Epithelial cell of proximal tubule (primary cell): Measurements from ENCODE around the gene BNIP2. TPM values are rescaled to one million over a fixed set of nuclear protein-coding genes. Genes with fewer than 3 reads are reported as not detected.

Experiments
- DNase-seq: peaks from one replicate; pipeline ENCODE4 v3.0.0-alpha.2; 2011; ENCODE audit warnings: low read depth
- H3K4me3 ChIP-seq: 2 replicates; pipeline ENCODE4 v1.5.1; 2011; ENCODE audit warnings: low read depth, mild to moderate bottlenecking, low read length
- total RNA-seq: library from RNA; depleted of rRNA; stranded (reverse); fragments of >200 nt; gene quantifications from 2 replicates; pipeline ENCODE4 v1.2.3, GENCODE V29; 2015
- TF ChIP-seq, protein P1 (sequence below): conservative IDR thresholded peaks from 2 replicates; pipeline ENCODE4 v1.5.1; 2012; ENCODE audit warnings: low read depth, mild to moderate bottlenecking, low read length

BNIP2 gene
- total RNA-seq, 1 donor from 2014 or later: 107 TPM

- H3K4me3 ChIP-seq: no peak overlapping the region
- no peak for DNase-seq
- TF ChIP-seq, protein P1, sequence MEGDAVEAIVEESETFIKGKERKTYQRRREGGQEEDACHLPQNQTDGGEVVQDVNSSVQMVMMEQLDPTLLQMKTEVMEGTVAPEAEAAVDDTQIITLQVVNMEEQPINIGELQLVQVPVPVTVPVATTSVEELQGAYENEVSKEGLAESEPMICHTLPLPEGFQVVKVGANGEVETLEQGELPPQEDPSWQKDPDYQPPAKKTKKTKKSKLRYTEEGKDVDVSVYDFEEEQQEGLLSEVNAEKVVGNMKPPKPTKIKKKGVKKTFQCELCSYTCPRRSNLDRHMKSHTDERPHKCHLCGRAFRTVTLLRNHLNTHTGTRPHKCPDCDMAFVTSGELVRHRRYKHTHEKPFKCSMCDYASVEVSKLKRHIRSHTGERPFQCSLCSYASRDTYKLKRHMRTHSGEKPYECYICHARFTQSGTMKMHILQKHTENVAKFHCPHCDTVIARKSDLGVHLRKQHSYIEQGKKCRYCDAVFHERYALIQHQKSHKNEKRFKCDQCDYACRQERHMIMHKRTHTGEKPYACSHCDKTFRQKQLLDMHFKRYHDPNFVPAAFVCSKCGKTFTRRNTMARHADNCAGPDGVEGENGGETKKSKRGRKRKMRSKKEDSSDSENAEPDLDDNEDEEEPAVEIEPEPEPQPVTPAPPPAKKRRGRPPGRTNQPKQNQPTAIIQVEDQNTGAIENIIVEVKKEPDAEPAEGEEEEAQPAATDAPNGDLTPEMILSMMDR: no peak
These were observed 10.5 kb downstream of the BNIP2 start for GRCh38 chr15:59678620-59679019.

DNA sequence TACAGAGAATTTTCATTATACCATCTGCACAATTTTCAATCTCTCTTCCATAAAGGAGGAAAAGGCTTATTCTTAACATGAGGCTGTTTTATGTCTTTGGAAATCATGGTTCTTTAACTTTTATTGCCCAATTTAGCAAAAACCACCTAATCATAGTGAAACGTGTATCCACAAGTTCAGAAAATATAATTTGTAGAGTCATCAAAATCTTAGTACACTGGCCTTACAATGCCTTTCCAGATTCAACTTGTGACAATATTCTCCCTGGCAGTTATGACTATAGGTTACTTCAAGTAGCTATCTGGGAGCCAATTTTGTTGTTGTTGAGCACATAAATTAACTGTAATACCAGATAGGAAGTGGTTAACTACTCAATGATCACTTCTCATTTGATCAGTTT lies 10.9 kb downstream of the BNIP2 start:
- DNase-seq: no peak
- TF ChIP-seq, protein P1: no peak
- no peak overlapping the region for H3K4me3 ChIP-seq

DNA sequence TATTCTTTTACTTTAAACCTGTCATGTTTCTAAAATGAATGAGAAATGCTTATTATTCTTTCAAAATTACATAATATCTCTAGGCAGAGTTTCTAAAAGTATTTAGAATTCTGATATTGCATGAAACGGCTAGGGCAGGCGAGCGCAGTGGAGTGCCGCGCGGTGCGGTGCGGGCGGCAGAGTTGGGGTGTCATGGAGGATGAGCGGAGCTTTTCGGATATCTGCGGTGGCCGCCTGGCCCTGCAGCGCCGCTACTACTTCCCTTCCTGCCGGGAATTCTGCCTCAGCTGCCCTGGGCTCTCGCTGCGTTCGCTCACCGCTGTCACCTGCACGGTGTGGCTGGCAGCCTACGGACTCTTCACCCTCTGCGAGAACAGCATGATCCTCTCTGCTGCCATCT lies 12.6 kb downstream of the BNIP2 start:
- no peak for DNase-seq
- TF ChIP-seq, protein P1: no peak
- H3K4me3 ChIP-seq: no peak overlapping the region

- TF ChIP-seq, protein P1: no peak
- DNase-seq: no peak
- H3K4me3 ChIP-seq: no peak overlapping the region
These were observed 14.7 kb downstream of the BNIP2 start for GRCh38 chr15:59674361-59674877.

DNA sequence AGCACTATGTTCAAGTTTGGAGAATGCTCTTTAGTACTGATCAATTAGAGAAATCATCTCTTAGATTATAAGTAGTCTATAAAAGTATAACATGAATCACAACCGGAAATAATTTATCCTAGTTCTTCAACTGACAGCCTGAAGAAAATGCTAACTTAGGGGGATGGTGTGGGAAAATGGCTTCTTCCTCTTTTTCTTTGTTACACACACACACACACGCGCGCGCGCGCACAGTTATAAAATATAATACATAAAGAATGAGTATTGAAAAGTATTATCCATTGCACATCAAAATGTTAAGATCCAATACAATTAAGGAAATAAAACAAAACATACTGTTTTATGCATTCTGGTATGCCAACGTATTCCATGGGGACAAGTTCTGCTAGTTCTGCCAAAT lies 20.6 kb downstream of the BNIP2 start:
- no peak overlapping the region for H3K4me3 ChIP-seq
- TF ChIP-seq, protein P1: no peak
- DNase-seq: no peak

DNA sequence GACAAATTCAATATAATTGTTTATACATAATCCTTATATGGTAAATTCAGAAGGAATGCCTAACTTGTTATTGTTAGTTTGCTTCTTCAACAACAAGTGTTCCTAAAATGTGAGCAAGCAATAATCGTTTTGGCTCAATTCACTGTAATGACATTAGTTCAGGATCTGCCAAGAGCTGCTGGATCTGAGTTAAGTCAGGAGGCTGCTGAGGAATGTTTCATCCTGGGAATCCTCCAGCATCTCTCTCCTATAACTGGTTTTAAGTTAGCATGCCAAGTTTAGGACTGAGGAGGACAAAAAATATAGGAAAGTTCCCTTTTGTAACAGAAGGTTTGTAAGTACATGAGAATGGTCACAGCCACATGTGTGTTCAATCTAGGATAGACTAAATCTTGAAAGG lies 26.9 kb downstream of the BNIP2 start:
- no peak for DNase-seq
- TF ChIP-seq, protein P1: no peak
- no peak overlapping the region for H3K4me3 ChIP-seq

- DNase-seq: no peak
- H3K4me3 ChIP-seq: no peak overlapping the region
- TF ChIP-seq, protein P1: no peak
These were observed 29.8 kb downstream of the BNIP2 start for GRCh38 chr15:59659366-59659765.
